Trophoblast cell (in vitro differentiated cells and primary cell): ENCODE measurements around the gene MCOLN3.

Experiments used
- DNase-seq, 2 donors: peaks; one replicate each; pipeline ENCODE4 v3.0.0-alpha.2; 2016
- H2AFZ ChIP-seq: 2 replicates; pipeline ENCODE4 v1.6.1; 2013; ENCODE audit warnings: low read length, moderate library complexity, mild to moderate bottlenecking; ENCODE audit not compliant: insufficient read depth, poor library complexity
- H2AK5ac ChIP-seq: 2 replicates; pipeline ENCODE4 v1.6.1; 2013; ENCODE audit warnings: mild to moderate bottlenecking, low read length
- H2BK120ac ChIP-seq: 2 replicates; pipeline ENCODE4 v1.6.1; 2013; ENCODE audit warnings: low read length, mild to moderate bottlenecking, moderate library complexity; ENCODE audit not compliant: insufficient read depth, poor library complexity
- H2BK12ac ChIP-seq: 2 replicates; pipeline ENCODE4 v1.6.1; 2013; ENCODE audit warnings: mild to moderate bottlenecking, low read length, moderate library complexity
- H2BK5ac ChIP-seq: 2 replicates; pipeline ENCODE4 v1.6.1; 2013; ENCODE audit warnings: low read length, low read depth, moderate library complexity, mild to moderate bottlenecking; ENCODE audit not compliant: poor library complexity
- H3K14ac ChIP-seq: 2 replicates; pipeline ENCODE4 v1.6.1; 2013; ENCODE audit warnings: mild to moderate bottlenecking, low read length
- H3K18ac ChIP-seq: 2 replicates; pipeline ENCODE4 v1.6.1; 2013; ENCODE audit warnings: mild to moderate bottlenecking, low read length
- H3K23ac ChIP-seq: 2 replicates; pipeline ENCODE4 v1.6.1; 2013; ENCODE audit warnings: low read length
- H3K27ac ChIP-seq: 2 replicates; pipeline ENCODE4 v1.5.1; 2013; ENCODE audit warnings: low read depth, mild to moderate bottlenecking, inconsistent platforms, low read length, moderate library complexity
- H3K27me3 ChIP-seq: 2 replicates; pipeline ENCODE4 v1.6.1; 2013; ENCODE audit warnings: inconsistent platforms, mild to moderate bottlenecking, low read length, moderate library complexity; ENCODE audit not compliant: insufficient read depth
- H3K36me3 ChIP-seq, 2 experiments: 1 replicate in 1 of 2; 2 replicates in 1 of 2; pipeline ENCODE4 v1.6.1; 2013; ENCODE audit warnings: low read length in 2 of 2, mild to moderate bottlenecking in 2 of 2, moderate library complexity in 1 of 2; ENCODE audit not compliant: insufficient read depth in 2 of 2, control insufficient read depth in 1 of 2
- H3K4ac ChIP-seq: 2 replicates; pipeline ENCODE4 v1.6.1; 2013; ENCODE audit warnings: low read depth, mild to moderate bottlenecking, low read length, moderate library complexity
- H3K4me1 ChIP-seq, 2 experiments: 1 replicate in 1 of 2; 2 replicates in 1 of 2; pipeline ENCODE4 v1.6.1; 2013; ENCODE audit warnings: low read length in 2 of 2, mild to moderate bottlenecking in 2 of 2, moderate library complexity in 1 of 2; ENCODE audit not compliant: insufficient read depth in 2 of 2, control insufficient read depth in 1 of 2
- H3K4me2 ChIP-seq: 2 replicates; pipeline ENCODE4 v1.6.1; 2013; ENCODE audit warnings: inconsistent platforms, mild to moderate bottlenecking, low read length, moderate library complexity
- H3K4me3 ChIP-seq: 2 replicates; pipeline ENCODE4 v1.5.1; 2013; ENCODE audit warnings: mild to moderate bottlenecking, low read depth, low read length, inconsistent platforms
- H3K79me1 ChIP-seq: one replicate; pipeline ENCODE4 v1.6.1; 2013; ENCODE audit warnings: low read length
- H3K79me2 ChIP-seq: 2 replicates; pipeline ENCODE4 v1.6.1; 2013; ENCODE audit warnings: low read length, mild to moderate bottlenecking; ENCODE audit not compliant: control insufficient read depth, insufficient read depth, poor library complexity
- H3K9ac ChIP-seq: 2 replicates; pipeline ENCODE4 v1.6.1; 2013; ENCODE audit warnings: mild to moderate bottlenecking, low read length
- H3K9me3 ChIP-seq: 2 replicates; pipeline ENCODE4 v1.6.1; 2013; ENCODE audit warnings: low read depth, mild to moderate bottlenecking, control low read depth, inconsistent platforms, low read length; ENCODE audit not compliant: insufficient read depth
- H4K12ac ChIP-seq: 2 replicates; pipeline ENCODE4 v1.6.1; 2013; ENCODE audit warnings: low read depth, mild to moderate bottlenecking, low read length, moderate library complexity
- H4K8ac ChIP-seq: 2 replicates; pipeline ENCODE4 v1.6.1; 2013; ENCODE audit warnings: low read depth, mild to moderate bottlenecking, low read length, moderate library complexity
- H4K91ac ChIP-seq: one replicate; pipeline ENCODE4 v1.6.1; 2013; ENCODE audit warnings: low read depth, mild to moderate bottlenecking, low read length, moderate library complexity
- WGBS: extraction: QIAGEN DNeasy Blood & Tissue Kit; methylation state at CpG from one replicate; pipeline ENCODE4 v1.1.7; 2013; ENCODE audit warnings: missing lambda C conversion rate; ENCODE audit not compliant: insufficient read length, insufficient coverage; ENCODE audit errors: extremely low coverage; 5-methylcytosine and 5-hydroxymethylcytosine counted together

MCOLN3 gene

GRCh38 chr1:84998642-84999280 is 49.5 kb downstream of the MCOLN3 start:
- H2BK120ac ChIP-seq = no peak overlapping the region
- WGBS = no CpG with 5 or more reads among the region's 14 CpGs
- no peaks in the 10 kb centered on the region for H3K9me3 ChIP-seq
- H3K27ac ChIP-seq = no peak overlapping the region
- DNase-seq = peak in 1 of 2 donors; percentile 38
- H2BK5ac ChIP-seq = no peak overlapping the region
- no peak overlapping the region for H3K4ac ChIP-seq
- H3K27me3 ChIP-seq = peaks cover 34% of the 10 kb centered on the region
- no peak overlapping the region for H3K4me2 ChIP-seq
- no peak overlapping the region for H3K9ac ChIP-seq
- no peak overlapping the region for H3K18ac ChIP-seq
- no peak overlapping the region for H2BK12ac ChIP-seq
- no peak overlapping the region for H2AFZ ChIP-seq
- H4K12ac ChIP-seq = no peak overlapping the region
- H2AK5ac ChIP-seq = no peak overlapping the region
- H4K8ac ChIP-seq = no peak overlapping the region
- H3K79me1 ChIP-seq = no peaks in the 10 kb centered on the region
- peaks cover 9 to 10% of the 10 kb centered on the region in 2 experiments for H3K4me1 ChIP-seq
- no peak overlapping the region for H3K23ac ChIP-seq
- H3K79me2 ChIP-seq = no peaks in the 10 kb centered on the region
- no peaks in the 10 kb centered on the region for H3K36me3 ChIP-seq
- no peak overlapping the region for H3K4me3 ChIP-seq
- H4K91ac ChIP-seq = no peak overlapping the region
- H3K14ac ChIP-seq = no peak overlapping the region

GRCh38 chr1:84997667-84998600 is 50.4 kb downstream of the MCOLN3 start:
- Histone ChIP-seq H3K36me3 (no peaks in the 10 kb centered on the region), H3K4me2 (peak overlapping the region; percentile 87), H3K9me3 (no peaks in the 10 kb centered on the region), H3K4me3 (peak overlapping the region; percentile 66), H3K4me1 (peaks cover 9 to 10% of the 10 kb centered on the region in 2 experiments), H2BK5ac (no peak overlapping the region), H4K8ac (no peak overlapping the region), H2AK5ac (no peak overlapping the region), H3K79me2 (no peaks in the 10 kb centered on the region), H4K91ac (no peak overlapping the region), H3K23ac (no peak overlapping the region), H3K9ac (no peak overlapping the region), H3K27me3 (peaks cover 34% of the 10 kb centered on the region), H2BK12ac (no peak overlapping the region), H2AFZ (peak overlapping the region; percentile 17), H3K18ac (no peak overlapping the region), H4K12ac (no peak overlapping the region), H3K4ac (no peak overlapping the region), H3K27ac (no peak overlapping the region), H2BK120ac (no peak overlapping the region), H3K14ac (no peak overlapping the region), H3K79me1 (no peaks in the 10 kb centered on the region)
- no CpG with 5 or more reads among the region's 58 CpGs for WGBS
- DNase-seq = peak; percentile 7 to 27

- Histone ChIP-seq H3K18ac (no peak within 1 kb of the TSS), H3K27me3 (peaks cover 34% of the 10 kb centered on the region), H2BK5ac (no peak within 1 kb of the TSS), H4K91ac (no peak within 1 kb of the TSS), H4K12ac (no peak within 1 kb of the TSS), H3K79me1 (no peaks in the 10 kb centered on the region), H3K14ac (no peak within 1 kb of the TSS), H3K9me3 (no peaks in the 10 kb centered on the region), H3K23ac (no peak within 1 kb of the TSS), H3K79me2 (no peaks in the 10 kb centered on the region), H4K8ac (no peak within 1 kb of the TSS), H3K4ac (no peak within 1 kb of the TSS), H3K27ac (no peak within 1 kb of the TSS), H3K36me3 (no peaks in the 10 kb centered on the region), H2AK5ac (no peak within 1 kb of the TSS), H3K4me1 (peaks cover 9 to 10% of the 10 kb centered on the region in 2 experiments), H2AFZ (peak within 1 kb of the TSS; percentile 17), H2BK120ac (no peak within 1 kb of the TSS), H3K4me2 (peak within 1 kb of the TSS; percentile 87), H3K4me3 (peak within 1 kb of the TSS; percentile 66), H2BK12ac (no peak within 1 kb of the TSS), H3K9ac (no peak within 1 kb of the TSS)
- peak in 1 of 2 donors; percentile 46 for DNase-seq
- WGBS = no CpG with 5 or more reads among the region's 87 CpGs
Observed at GRCh38 chr1:84996846-84997666, 51.2 kb downstream of the MCOLN3 start, which contains the start of gene MCOLN2. TSS of gene MCOLN2 (minus strand) at chr1:84997113. CDS start at chr1:84996872, 241 bp downstream.
